Measurements from ENCODE around the gene AGPAT3. TPM values are rescaled to one million over a fixed set of nuclear protein-coding genes. Genes with fewer than 3 reads are reported as not detected.

The AGPAT3 gene
- polyA plus RNA-seq, 1 experiment, result 36.1 TPM

GRCh38 chr21:43930074-43930847, 65.2 kb downstream of the AGPAT3 start:
- H3K27me3 ChIP-seq (ENCODE audit: control insufficient read depth, insufficient read depth, low read length), result no peaks in the 10 kb centered on the region
- TF ChIP-seq CTCF (IDR thresholded peaks at IDR 0.05; ENCODE audit: low read depth, low read length), result no peak
- H3K27ac ChIP-seq (ENCODE audit: low read depth, low read length), result no peak overlapping the region
- DNase-seq (ENCODE audit: low read depth, low spot score), result no peak
- H3K4me3 ChIP-seq (ENCODE audit: low read depth, low read length), result no peak overlapping the region
- ChIA-PET CTCF (interaction anchor here (0.5 to 0.6 kb wide), 3 partner anchors 16 to 112 kb away, joined by 3 to 8 read pairs (median 3); no protein-coding TSS in a partner anchor), POLR2A (no interaction called here)
- H3K9me3 ChIP-seq (ENCODE audit: control insufficient read depth, insufficient read depth, low read length), result no peaks in the 10 kb centered on the region; the same call in 1 of the 2 replicates

GRCh38 chr21:43930848-43931375, 65.9 kb downstream of the AGPAT3 start:
- ChIA-PET POLR2A (no interaction called here), CTCF (interaction anchor here (0.6 to 0.7 kb wide), 2 partner anchors 9 to 120 kb away, joined by 3 to 4 read pairs; no protein-coding TSS in a partner anchor)
- DNase-seq (ENCODE audit: low read depth, low spot score), result no peak
- H3K9me3 ChIP-seq (ENCODE audit: control insufficient read depth, insufficient read depth, low read length), result no peaks in the 10 kb centered on the region; the same call in 1 of the 2 replicates
- H3K27me3 ChIP-seq (ENCODE audit: control insufficient read depth, insufficient read depth, low read length), result no peaks in the 10 kb centered on the region
- H3K4me3 ChIP-seq (ENCODE audit: low read depth, low read length), result no peak overlapping the region
- TF ChIP-seq CTCF (IDR thresholded peaks at IDR 0.05; ENCODE audit: low read depth, low read length), result no peak
- H3K27ac ChIP-seq (ENCODE audit: low read depth, low read length), result no peak overlapping the region

GRCh38 chr21:43931489-43931888, 66.5 kb downstream of the AGPAT3 start:
- no peaks in the 10 kb centered on the region for H3K27me3 ChIP-seq (ENCODE audit: control insufficient read depth, insufficient read depth, low read length)
- no peak overlapping the region for H3K4me3 ChIP-seq (ENCODE audit: low read depth, low read length)
- ChIA-PET CTCF (interaction anchor here (0.6 to 0.7 kb wide), 2 partner anchors 9 to 121 kb away, joined by 3 to 4 read pairs; no protein-coding TSS in a partner anchor), POLR2A (no interaction called here)
- no peaks in the 10 kb centered on the region; the same call in 1 of the 2 replicates for H3K9me3 ChIP-seq (ENCODE audit: control insufficient read depth, insufficient read depth, low read length)
- TF ChIP-seq CTCF (IDR thresholded peaks at IDR 0.05; ENCODE audit: low read depth, low read length), result no peak
- no peak for DNase-seq (ENCODE audit: low read depth, low spot score)
- H3K27ac ChIP-seq (ENCODE audit: low read depth, low read length), result no peak overlapping the region

- H3K27ac ChIP-seq (ENCODE audit: low read depth, low read length), result no peak overlapping the region
- ChIA-PET CTCF (interaction anchor here (0.7 kb wide), 1 partner anchor 8 kb away, joined by 4 read pairs; no protein-coding TSS in a partner anchor), POLR2A (no interaction called here)
- no peak for TF ChIP-seq CTCF (IDR thresholded peaks at IDR 0.05; ENCODE audit: low read depth, low read length)
- H3K9me3 ChIP-seq (ENCODE audit: control insufficient read depth, insufficient read depth, low read length), result peaks cover under 1% of the 10 kb centered on the region; the same call in 1 of the 2 replicates
- no peaks in the 10 kb centered on the region for H3K27me3 ChIP-seq (ENCODE audit: control insufficient read depth, insufficient read depth, low read length)
- no peak overlapping the region for H3K4me3 ChIP-seq (ENCODE audit: low read depth, low read length)
- no peak for DNase-seq (ENCODE audit: low read depth, low spot score)
These were observed 67.0 kb downstream of the AGPAT3 start for GRCh38 chr21:43932005-43932404.

- Histone ChIP-seq H3K4me3 (ENCODE audit: low read depth, low read length) (no peak overlapping the region), H3K27me3 (ENCODE audit: control insufficient read depth, insufficient read depth, low read length) (no peaks in the 10 kb centered on the region), H3K9me3 (ENCODE audit: control insufficient read depth, insufficient read depth, low read length) (peaks cover 3% of the 10 kb centered on the region; the same call in 1 of the 2 replicates), H3K27ac (ENCODE audit: low read depth, low read length) (no peak overlapping the region)
- TF ChIP-seq CTCF (IDR thresholded peaks at IDR 0.05; ENCODE audit: low read depth, low read length), result no peak
- ChIA-PET POLR2A (no interaction called here), CTCF (no interaction called here)
- no peak for DNase-seq (ENCODE audit: low read depth, low spot score)
These were observed 68.2 kb downstream of the AGPAT3 start for GRCh38 chr21:43933199-43933598.

All from AG04450 (cell line).